HG03066 (cell line): ENCODE data around the gene PPP3CA.
A peak's percentile ranks its signal among the peaks of the same experiment; 100 is the strongest.

Experiments
- ATAC-seq: cut with Tn5 transposase; IDR thresholded peaks from one replicate; pipeline ENCODE4 v1.9.1; 2021; ENCODE audit warnings: low read depth; ENCODE audit not compliant: unreplicated experiment

PPP3CA gene

GRCh38 chr4:101221294-101221693 lies 126.0 kb downstream of the PPP3CA start:
- ATAC-seq = no peak

- no peak for ATAC-seq
Observed at GRCh38 chr4:101218894-101219293, 128.4 kb downstream of the PPP3CA start.

- no peak for ATAC-seq
Observed at GRCh38 chr4:101218346-101218745, 129.0 kb downstream of the PPP3CA start.

- no peak for ATAC-seq
Observed at GRCh38 chr4:101217353-101218031, 129.8 kb downstream of the PPP3CA start.

- no peak for ATAC-seq
Observed at GRCh38 chr4:101211146-101211553, 136.2 kb downstream of the PPP3CA start.

- ATAC-seq = no peak
Observed at GRCh38 chr4:101210331-101210730, 137.0 kb downstream of the PPP3CA start.

GRCh38 chr4:101208171-101208570 lies 139.2 kb downstream of the PPP3CA start:
- ATAC-seq = no peak

- ATAC-seq = peak; percentile 85
Observed at GRCh38 chr4:101205916-101206315, 141.4 kb downstream of the PPP3CA start.

- no peak for ATAC-seq
Observed at GRCh38 chr4:101201421-101201820, 145.9 kb downstream of the PPP3CA start.

- ATAC-seq = no peak
Observed at GRCh38 chr4:101200561-101200960, 146.8 kb downstream of the PPP3CA start.

GRCh38 chr4:101199507-101200285 lies 147.6 kb downstream of the PPP3CA start:
- ATAC-seq = no peak

GRCh38 chr4:101198682-101199339 lies 148.5 kb downstream of the PPP3CA start:
- ATAC-seq = no peak

- no peak for ATAC-seq
Observed at GRCh38 chr4:101197350-101197749, 150.0 kb downstream of the PPP3CA start.

- peak; percentile 72 for ATAC-seq
Observed at GRCh38 chr4:101192244-101192643, 155.1 kb downstream of the PPP3CA start.

GRCh38 chr4:101191302-101192098 lies 155.8 kb downstream of the PPP3CA start:
- ATAC-seq = no peak

GRCh38 chr4:101190751-101191150 lies 156.6 kb downstream of the PPP3CA start:
- ATAC-seq = no peak

- ATAC-seq = no peak
Observed at GRCh38 chr4:101188906-101189305, 158.4 kb downstream of the PPP3CA start.

GRCh38 chr4:101187841-101188240 lies 159.5 kb downstream of the PPP3CA start:
- no peak for ATAC-seq

GRCh38 chr4:101186567-101187184 lies 160.7 kb downstream of the PPP3CA start:
- ATAC-seq = no peak

GRCh38 chr4:101184668-101185067 lies 162.7 kb downstream of the PPP3CA start:
- ATAC-seq = no peak
